ENCODE results near the gene TMEFF2. TPM values are rescaled to one million over a fixed set of nuclear protein-coding genes. Genes with fewer than 3 reads are reported as not detected.
A peak's percentile ranks its signal among the peaks of the same experiment; 100 is the strongest.

The TMEFF2 gene
- total and polyA plus RNA-seq, 10 of the 15 experiments (the other 5 are each of a cell fraction or from before 2014, with no cell fraction given) = not detected

- Histone ChIP-seq H3K4me2 (ENCODE audit: control insufficient read depth, insufficient read depth) (no peak overlapping the region), H2AFZ (ENCODE audit: control insufficient read depth, low read depth, low read length) (no peak overlapping the region), H3K36me3 (ENCODE audit: control insufficient read depth in 2 of 2, insufficient read depth in 2 of 2, low read length in 1 of 2) (no peaks in the 10 kb centered on the region), H3K4me3 (no peak overlapping the region), H3K4me1 (ENCODE audit: control insufficient read depth, insufficient read depth, low read length) (no peaks in the 10 kb centered on the region), H3K27me3 (replicated peaks in 1 of 2; ENCODE audit: control insufficient read depth in 2 of 2, insufficient read depth in 2 of 2, low read length in 1 of 2) (no peaks in the 10 kb centered on the region; a peak in 1 of 4 replicates), H3K27ac (ENCODE audit: control insufficient read depth, insufficient read depth) (no peak overlapping the region), H3K9ac (ENCODE audit: control insufficient read depth, insufficient read depth, low read length) (no peak overlapping the region), H3K79me2 (ENCODE audit: control insufficient read depth, insufficient read depth, low read length) (no peaks in the 10 kb centered on the region), H4K20me1 (ENCODE audit: control insufficient read depth, insufficient read depth) (no peaks in the 10 kb centered on the region), H3K9me3 (replicated peaks; ENCODE audit: control insufficient read depth, insufficient read depth, low read length) (no peaks in the 10 kb centered on the region)
- RAD21 ChIA-PET (ENCODE audit: unreplicated experiment) = interaction anchor here (1.0 to 2.6 kb wide), 3 partner anchors 165 to 343 kb away, joined by 3 to 16 read pairs (median 6); no protein-coding TSS in a partner anchor
- WGBS (ENCODE audit: insufficient coverage, insufficient replicate concordance, low lambda C conversion rate, missing lambda C conversion rate) = 0% methylated on average over 1 of the region's 1 CpG
- TF ChIP-seq SPI1 (IDR thresholded peaks at IDR 0.05; ENCODE audit: borderline replicate concordance, insufficient read depth, low read depth, low read length) = peak; percentile 56; the same call in 1 of the 2 replicates
- TF ChIP-seq SP1 (IDR thresholded peaks at IDR 0.05; ENCODE audit: low read depth, low read length) = no peak
- in situ Hi-C loops (cut with MboI) = no loop called here
- DNase-seq (ENCODE audit: low read depth, low spot score) (no peak), ATAC-seq (peak; percentile 31; the same call in 1 of the 3 replicates), FAIRE-seq (no peak)
- intact Hi-C loops (cut with micrococcal nuclease; ENCODE audit: unreplicated experiment) = no loop called here
- CTCF ChIA-PET = interaction anchor here (0.6 to 10.8 kb wide), 5 partner anchors 17 to 602 kb away, joined by 3 to 289 read pairs (median 4); no protein-coding TSS in a partner anchor
- POLR2A ChIA-PET = no interaction called here
- SMC1A ChIA-PET (ENCODE audit: uncharacterized antibody, unreplicated experiment) = interaction anchor here (0.7 to 5.0 kb wide), 12 partner anchors 17 to 589 kb away, joined by 3 to 45 read pairs (median 4); no protein-coding TSS in a partner anchor
- BruUV-seq (replicated peaks) = no TSS peak
Measured at GRCh38 chr2:192155511-192156118, 39.1 kb downstream of the TMEFF2 start.

- Histone ChIP-seq H4K20me1 (ENCODE audit: control insufficient read depth, insufficient read depth) (no peaks in the 10 kb centered on the region), H3K9ac (ENCODE audit: control insufficient read depth, insufficient read depth, low read length) (no peak overlapping the region), H3K79me2 (ENCODE audit: control insufficient read depth, insufficient read depth, low read length) (no peaks in the 10 kb centered on the region), H3K4me2 (ENCODE audit: control insufficient read depth, insufficient read depth) (no peak overlapping the region), H3K4me3 (no peak overlapping the region), H3K27me3 (replicated peaks in 1 of 2; ENCODE audit: control insufficient read depth in 2 of 2, insufficient read depth in 2 of 2, low read length in 1 of 2) (no peaks in the 10 kb centered on the region; a peak in 1 of 4 replicates), H3K9me3 (replicated peaks; ENCODE audit: control insufficient read depth, insufficient read depth, low read length) (no peaks in the 10 kb centered on the region), H3K4me1 (ENCODE audit: control insufficient read depth, insufficient read depth, low read length) (no peaks in the 10 kb centered on the region), H2AFZ (ENCODE audit: control insufficient read depth, low read depth, low read length) (no peak overlapping the region), H3K27ac (ENCODE audit: control insufficient read depth, insufficient read depth) (no peak overlapping the region), H3K36me3 (ENCODE audit: control insufficient read depth in 2 of 2, insufficient read depth in 2 of 2, low read length in 1 of 2) (no peaks in the 10 kb centered on the region)
- ATAC-seq = no peak
- TF ChIP-seq SIX5 (IDR thresholded peaks at IDR 0.05; ENCODE audit: low read depth, low read length, severe bottlenecking) = no peak
- TF ChIP-seq SIN3A (IDR thresholded peaks at IDR 0.05; ENCODE audit: low read depth, low read length) = no peak
- TF ChIP-seq POLR2AphosphoS5 (IDR thresholded peaks at IDR 0.05; ENCODE audit: low read length) = no peak
- no peak for TF ChIP-seq MTA3 (IDR thresholded peaks at IDR 0.05; ENCODE audit: borderline replicate concordance, low read length)
- TF ChIP-seq CREB1 (IDR thresholded peaks at IDR 0.05; ENCODE audit: low read depth) = no peak
- no peak for TF ChIP-seq CHD2 (IDR thresholded peaks at IDR 0.05; ENCODE audit: borderline replicate concordance, low read depth, low read length)
- no peak for TF ChIP-seq FOXK2 (IDR thresholded peaks at IDR 0.05)
- no peak for TF ChIP-seq CBX3 (IDR thresholded peaks at IDR 0.05; ENCODE audit: borderline replicate concordance, low read depth)
- BruUV-seq (replicated peaks) = no TSS peak
- no peak for FAIRE-seq
- ChIA-PET RAD21 (ENCODE audit: unreplicated experiment) (no interaction called here), SMC1A (ENCODE audit: uncharacterized antibody, unreplicated experiment) (interaction anchor here (1.0 to 5.0 kb wide), 2 partner anchors 130 to 284 kb away, joined by 3 to 45 read pairs; no protein-coding TSS in a partner anchor), POLR2A (no interaction called here), CTCF (interaction anchor here (1.2 to 10.8 kb wide), 4 partner anchors 9 to 395 kb away, joined by 3 to 289 read pairs (median 8); no protein-coding TSS in a partner anchor)
- in situ Hi-C loops (cut with MboI) = no loop called here
- no peak for DNase-seq (ENCODE audit: low read depth, low spot score)
- intact Hi-C loops (cut with micrococcal nuclease; ENCODE audit: unreplicated experiment) = no loop called here
- 20% methylated on average over 4 of the region's 4 CpGs for WGBS (ENCODE audit: insufficient coverage, insufficient replicate concordance, low lambda C conversion rate, missing lambda C conversion rate)
Measured at GRCh38 chr2:192153561-192153960, 41.2 kb downstream of the TMEFF2 start.
